Hepatocyte (in vitro differentiated cells): ENCODE measurements around the gene RNF130. TPM values are rescaled to one million over a fixed set of nuclear protein-coding genes. Genes with fewer than 3 reads are reported as not detected.
"Not testable (repeated sequence)": the region's sequence is repeated elsewhere in the genome, so short reads cannot be mapped to it uniquely, and the experiment has no call there.

ENCODE experiments used
- DNase-seq: peaks from one replicate; pipeline ENCODE4 v3.0.0-alpha.2; 2016; ENCODE audit warnings: low spot score
- H2AFZ ChIP-seq: fragments of 200-600 bp; sonication (generic); 2 replicates; pipeline ENCODE4 v1.6.0; 2016; ENCODE audit warnings: antibody characterized with exemption, mild to moderate bottlenecking
- H3K27ac ChIP-seq: fragments of 200-600 bp; sonication (generic); 2 replicates; pipeline ENCODE4 v1.5.1; 2016; ENCODE audit warnings: mild to moderate bottlenecking
- H3K27me3 ChIP-seq: fragments of 200-600 bp; sonication (generic); 2 replicates; pipeline ENCODE4 v1.6.1; 2016
- H3K36me3 ChIP-seq: fragments of 200-600 bp; sonication (generic); replicated peaks from 2 replicates; pipeline ENCODE4 v1.5.1; 2016; ENCODE audit warnings: low read depth; ENCODE audit not compliant: insufficient read depth
- H3K4me1 ChIP-seq: fragments of 200-600 bp; sonication (generic); 2 replicates; pipeline ENCODE4 v1.5.1; 2016; ENCODE audit warnings: mild to moderate bottlenecking, moderate library complexity; ENCODE audit not compliant: insufficient read depth
- H3K4me2 ChIP-seq: fragments of 200-600 bp; sonication (generic); 2 replicates; pipeline ENCODE4 v1.6.0; 2016
- H3K4me3 ChIP-seq: fragments of 200-600 bp; sonication (generic); 2 replicates; pipeline ENCODE4 v1.5.1; 2016; ENCODE audit warnings: mild to moderate bottlenecking
- H3K79me2 ChIP-seq: fragments of 200-600 bp; sonication (generic); 2 replicates; pipeline ENCODE4 v1.6.0; 2017; ENCODE audit warnings: mild to moderate bottlenecking
- H3K9me2 ChIP-seq: fragments of 200-600 bp; sonication (generic); replicated peaks from 2 replicates; pipeline ENCODE4 v1.6.0; 2017; ENCODE audit warnings: mild to moderate bottlenecking; ENCODE audit not compliant: insufficient read depth
- H3K9me3 ChIP-seq: fragments of 200-600 bp; sonication (generic); 2 replicates; pipeline ENCODE4 v1.5.1; 2016; ENCODE audit warnings: low read depth, mild to moderate bottlenecking
- H4K20me1 ChIP-seq: fragments of 200-600 bp; sonication (generic); 2 replicates; pipeline ENCODE4 v1.6.0; 2016; ENCODE audit warnings: mild to moderate bottlenecking; ENCODE audit not compliant: insufficient read depth, poor library complexity, severe bottlenecking
- CTCF ChIP-seq: fragments of 200-600 bp; sonication (generic); IDR thresholded peaks from 2 replicates; pipeline ENCODE4 v1.5.1; 2016; ENCODE audit warnings: antibody characterized with exemption, mild to moderate bottlenecking; ENCODE audit not compliant: poor library complexity
- EZH2 ChIP-seq: fragments of 200-600 bp; sonication (generic); IDR thresholded peaks from 2 replicates; pipeline ENCODE4 v1.6.1; 2016; ENCODE audit warnings: antibody characterized with exemption, mild to moderate bottlenecking, borderline replicate concordance
- EZH2phosphoT487 ChIP-seq: fragments of 200-600 bp; sonication (generic); IDR thresholded peaks from one replicate; pipeline ENCODE4 v1.6.1; 2018; ENCODE audit warnings: antibody characterized with exemption, mild to moderate bottlenecking, low read depth, moderate library complexity; ENCODE audit not compliant: unreplicated experiment, severe bottlenecking
- WGBS: methylation state at CpG from one replicate; pipeline ENCODE4 v1.1.6; 2016; ENCODE audit warnings: low lambda C conversion rate; ENCODE audit errors: missing lambda C conversion rate; 5-methylcytosine and 5-hydroxymethylcytosine counted together
- polyA plus RNA-seq: library from polyadenylated mRNA; unstranded; fragments of >200 nt; fragmentation: Nextera tagmentation; extraction: Ambion mirVana; gene quantifications from 2 replicates; pipeline ENCODE4 v1.2.1, GENCODE V29; 2016
- total RNA-seq: library from RNA; depleted of rRNA; stranded (reverse); fragments of >200 nt; gene quantifications from 2 replicates; pipeline ENCODE4 v1.2.3, GENCODE V29; 2014

The RNF130 gene
- total and polyA plus RNA-seq, 2 experiments from 2014 or later = 42.4 to 64.9 TPM

- no peaks in the 10 kb centered on the region for H3K27me3 ChIP-seq
- no peak for DNase-seq
- WGBS = 96% methylated on average over 4 of the region's 4 CpGs
Measured at GRCh38 chr5:179963375-179963774, 108.2 kb downstream of the RNF130 start.

GRCh38 chr5:179960204-179960831 lies 111.2 kb downstream of the RNF130 start:
- no peak overlapping the region for H3K4me3 ChIP-seq
- no peaks in the 10 kb centered on the region for H4K20me1 ChIP-seq
- no peaks in the 10 kb centered on the region for H3K9me2 ChIP-seq
- no peak for DNase-seq
- no peaks in the 10 kb centered on the region for H3K4me1 ChIP-seq
- H3K79me2 ChIP-seq = no peaks in the 10 kb centered on the region
- no peaks in the 10 kb centered on the region for H3K27me3 ChIP-seq
- no peak overlapping the region for H3K4me2 ChIP-seq
- peaks cover 4% of the 10 kb centered on the region for H3K36me3 ChIP-seq
- no peak for TF ChIP-seq EZH2phosphoT487
- no peak for TF ChIP-seq EZH2
- no peak for TF ChIP-seq CTCF
- H2AFZ ChIP-seq = no peak overlapping the region
- no peaks in the 10 kb centered on the region for H3K9me3 ChIP-seq
- no peak overlapping the region for H3K27ac ChIP-seq
- 96% methylated on average over 5 of the region's 5 CpGs for WGBS

More at GRCh38 chr5:179963375-179963774, 108.2 kb downstream of the RNF130 start:
- H4K20me1 ChIP-seq = no peaks in the 10 kb centered on the region
- TF ChIP-seq EZH2 = no peak
- no peak for TF ChIP-seq CTCF
- no peak overlapping the region for H3K4me3 ChIP-seq
- H3K4me2 ChIP-seq = no peak overlapping the region
- no peaks in the 10 kb centered on the region for H3K4me1 ChIP-seq
- H3K36me3 ChIP-seq = peaks cover 4% of the 10 kb centered on the region
- H2AFZ ChIP-seq = no peak overlapping the region
- H3K27ac ChIP-seq = no peak overlapping the region
- no peaks in the 10 kb centered on the region for H3K79me2 ChIP-seq
- no peaks in the 10 kb centered on the region for H3K9me2 ChIP-seq
- H3K9me3 ChIP-seq = no peaks in the 10 kb centered on the region

- over 99% methylated on average over 6 of the region's 6 CpGs for WGBS
- no peak for DNase-seq
- Histone ChIP-seq H3K27ac (no peak overlapping the region), H3K9me3 (no peaks in the 10 kb centered on the region), H3K79me2 (no peaks in the 10 kb centered on the region), H4K20me1 (no peaks in the 10 kb centered on the region), H2AFZ (no peak overlapping the region), H3K4me1 (no peaks in the 10 kb centered on the region), H3K27me3 (no peaks in the 10 kb centered on the region), H3K4me2 (no peak overlapping the region), H3K4me3 (no peak overlapping the region), H3K9me2 (no peaks in the 10 kb centered on the region), H3K36me3 (no peaks in the 10 kb centered on the region)
- no peak for TF ChIP-seq EZH2phosphoT487
- TF ChIP-seq CTCF = no peak
Measured at GRCh38 chr5:179959641-179960040, 111.9 kb downstream of the RNF130 start.

GRCh38 chr5:179959118-179959517 lies 112.4 kb downstream of the RNF130 start:
- H4K20me1 ChIP-seq, H3K79me2 ChIP-seq, H3K27ac ChIP-seq, H3K36me3 ChIP-seq, H3K4me1 ChIP-seq, H3K4me3 ChIP-seq, H2AFZ ChIP-seq, H3K9me2 ChIP-seq, H3K9me3 ChIP-seq, H3K27me3 ChIP-seq, H3K4me2 ChIP-seq, DNase-seq: not testable (repeated sequence)
- 96% methylated on average over 5 of the region's 5 CpGs for WGBS
